Liver (tissue), 3 donors: ENCODE results near the gene AHI1.

Experiments used
- CTCF ChIP-seq: fragments of 150-350 bp; IDR thresholded peaks from 2 replicates; pipeline ENCODE4 v1.5.1; 2017; ENCODE audit warnings: improper control_type of control experiment, low read depth, low read length; ENCODE audit not compliant: missing input control
- JUND ChIP-seq, 2 donors: IDR thresholded peaks; 2 replicates each; pipeline ENCODE4 v1.6.1; 2016; ENCODE audit warnings: antibody characterized with exemption in 2 of 2
- MAX ChIP-seq: IDR thresholded peaks from 2 replicates; pipeline ENCODE4 v1.6.1; 2016; ENCODE audit warnings: antibody characterized with exemption
- REST ChIP-seq: IDR thresholded peaks from 2 replicates; pipeline ENCODE4 v1.6.1; 2016; ENCODE audit warnings: antibody characterized with exemption, mild to moderate bottlenecking
- RXRA ChIP-seq, 2 donors: IDR thresholded peaks; 2 replicates each; pipeline ENCODE4 v1.6.1; 2017 to 2018; ENCODE audit warnings: antibody characterized with exemption in 2 of 2, mild to moderate bottlenecking in 1 of 2
- YY1 ChIP-seq: IDR thresholded peaks from 2 replicates; pipeline ENCODE4 v1.6.1; 2016; ENCODE audit warnings: antibody characterized with exemption, mild to moderate bottlenecking
- donor health status: healthy.
- donor health status: healthy.

- no peak for TF ChIP-seq CTCF
- TF ChIP-seq RXRA (IDR thresholded peaks at IDR 0.05), result no peak
- TF ChIP-seq JUND (IDR thresholded peaks at IDR 0.05), result no peak
- TF ChIP-seq YY1, result no peak
- no peak for TF ChIP-seq MAX
- no peak for TF ChIP-seq REST
Measured at GRCh38 chr6:135282395-135282794, 215.1 kb downstream of the AHI1 start.
